NB4 (cell line): ENCODE data around the gene CACNA1D.

Source experiments
- DNase-seq: peaks from one replicate; pipeline ENCODE4 v3.0.0; 2010; ENCODE audit warnings: low read depth
- H3K4me3 ChIP-seq: one replicate; pipeline ENCODE4 v1.5.1; 2011; ENCODE audit warnings: mild to moderate bottlenecking, low read depth, low read length, moderate library complexity
- CTCF ChIP-seq: IDR thresholded peaks from one replicate; pipeline ENCODE4 v1.5.1; 2012; ENCODE audit warnings: low read depth, low read length
- MAX ChIP-seq: IDR thresholded peaks from 2 replicates; pipeline ENCODE4 v1.6.1; 2011; ENCODE audit warnings: low read depth, low read length
- MYC ChIP-seq: IDR thresholded peaks from 2 replicates; pipeline ENCODE4 v1.6.1; 2011; ENCODE audit warnings: low read depth, low read length
- POLR2A ChIP-seq: IDR thresholded peaks from 2 replicates; pipeline ENCODE4 v1.6.1; 2011; ENCODE audit warnings: mild to moderate bottlenecking; ENCODE audit not compliant: insufficient read length; ENCODE audit errors: extremely low read depth

Gene CACNA1D

GRCh38 chr3:53862241-53862640, 367.8 kb downstream of the CACNA1D start:
- TF ChIP-seq MYC (no peak), POLR2A (no peak), MAX (no peak), CTCF (no peak)
- DNase-seq = no peak
- H3K4me3 ChIP-seq = no peak overlapping the region

GRCh38 chr3:53863145-53863544, 368.7 kb downstream of the CACNA1D start:
- TF ChIP-seq POLR2A (no peak), CTCF (no peak), MAX (no peak), MYC (no peak)
- DNase-seq = no peak
- H3K4me3 ChIP-seq = no peak overlapping the region
